HFF-Myc (cell line): ENCODE results near the gene PCMTD2.
A peak's percentile ranks its signal among the peaks of the same experiment; 100 is the strongest.

Source experiments
- DNase-seq: peaks from one replicate; pipeline ENCODE4 v3.0.0-alpha.2; 2011; ENCODE audit warnings: low read depth; ENCODE audit errors: extremely low read depth
- H3K4me3 ChIP-seq: replicated peaks from 2 replicates; pipeline ENCODE4 v1.5.1; 2011; ENCODE audit warnings: low read depth, mild to moderate bottlenecking, control low read depth, low read length
- CTCF ChIP-seq: IDR thresholded peaks from 2 replicates; pipeline ENCODE4 v1.5.1; 2012; ENCODE audit warnings: mild to moderate bottlenecking, low read depth, low read length, control low read depth; ENCODE audit errors: missing control alignments

Gene PCMTD2

GRCh38 chr20:64257107-64257757 lies 1.7 kb downstream of the PCMTD2 start:
- no peak for TF ChIP-seq CTCF
- H3K4me3 ChIP-seq, result peak overlapping the region; percentile 87
- DNase-seq, result no peak

GRCh38 chr20:64258071-64258823 lies 2.7 kb downstream of the PCMTD2 start:
- no peak overlapping the region for H3K4me3 ChIP-seq
- no peak for DNase-seq
- no peak for TF ChIP-seq CTCF

- H3K4me3 ChIP-seq, result no peak overlapping the region
- no peak for DNase-seq
- TF ChIP-seq CTCF, result no peak
These were observed 4.7 kb downstream of the PCMTD2 start for GRCh38 chr20:64260239-64260638.

- no peak for TF ChIP-seq CTCF
- peak; percentile 73 for DNase-seq
- no peak overlapping the region for H3K4me3 ChIP-seq
These were observed 5.6 kb downstream of the PCMTD2 start for GRCh38 chr20:64261138-64261537.

- H3K4me3 ChIP-seq, result no peak overlapping the region
- no peak for TF ChIP-seq CTCF
- no peak for DNase-seq
These were observed 8.5 kb downstream of the PCMTD2 start for GRCh38 chr20:64264091-64264490.

- no peak for DNase-seq
- H3K4me3 ChIP-seq, result no peak overlapping the region
- TF ChIP-seq CTCF, result no peak
These were observed 9.7 kb downstream of the PCMTD2 start for GRCh38 chr20:64265201-64265600.
